Measurements from ENCODE around the gene CDH13.
"Not testable (repeated sequence)": the region's sequence is repeated elsewhere in the genome, so short reads cannot be mapped to it uniquely, and the experiment has no call there.

Gene CDH13

GRCh38 chr16:82899731-82900450, 273.1 kb downstream of the CDH13 start:
- DNase-seq: no peak

- no peak for DNase-seq
Measured at GRCh38 chr16:82900559-82900958, 273.8 kb downstream of the CDH13 start.

- DNase-seq: no peak
Measured at GRCh38 chr16:82911925-82912324, 285.2 kb downstream of the CDH13 start.

DNA sequence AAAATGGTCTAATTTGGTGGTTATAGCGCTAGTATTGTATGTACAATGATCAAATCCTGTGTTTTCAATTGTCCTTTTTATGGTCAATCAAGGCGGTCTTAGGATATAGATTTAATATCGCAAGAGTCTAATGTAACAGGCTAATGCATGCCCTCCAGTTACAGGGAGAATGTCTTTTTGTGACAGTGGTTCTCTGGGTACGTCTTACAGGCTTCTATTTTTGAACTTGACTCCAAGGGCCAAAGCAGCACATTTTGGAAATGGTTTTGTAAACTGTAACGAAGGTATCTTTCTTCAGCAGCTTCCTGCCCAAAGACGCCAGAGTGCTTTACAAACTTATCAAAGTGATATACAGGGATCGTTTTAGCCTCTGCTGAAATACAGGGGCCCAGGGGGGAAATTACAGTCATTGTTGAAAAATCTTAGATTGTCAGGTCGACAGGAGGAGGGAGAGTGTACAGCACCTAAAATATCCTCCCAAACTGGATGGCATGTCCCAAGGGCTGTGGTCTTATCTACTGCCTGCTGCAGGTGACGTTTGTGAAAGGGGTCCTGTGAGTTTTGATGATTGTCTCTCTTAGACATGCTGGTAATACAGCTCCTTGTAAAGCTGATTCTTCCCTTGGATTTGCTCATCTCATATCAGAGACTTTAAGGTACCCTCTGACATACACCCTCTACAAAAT, 288.5 kb downstream of the CDH13 start:
- DNase-seq: no peak

DNA sequence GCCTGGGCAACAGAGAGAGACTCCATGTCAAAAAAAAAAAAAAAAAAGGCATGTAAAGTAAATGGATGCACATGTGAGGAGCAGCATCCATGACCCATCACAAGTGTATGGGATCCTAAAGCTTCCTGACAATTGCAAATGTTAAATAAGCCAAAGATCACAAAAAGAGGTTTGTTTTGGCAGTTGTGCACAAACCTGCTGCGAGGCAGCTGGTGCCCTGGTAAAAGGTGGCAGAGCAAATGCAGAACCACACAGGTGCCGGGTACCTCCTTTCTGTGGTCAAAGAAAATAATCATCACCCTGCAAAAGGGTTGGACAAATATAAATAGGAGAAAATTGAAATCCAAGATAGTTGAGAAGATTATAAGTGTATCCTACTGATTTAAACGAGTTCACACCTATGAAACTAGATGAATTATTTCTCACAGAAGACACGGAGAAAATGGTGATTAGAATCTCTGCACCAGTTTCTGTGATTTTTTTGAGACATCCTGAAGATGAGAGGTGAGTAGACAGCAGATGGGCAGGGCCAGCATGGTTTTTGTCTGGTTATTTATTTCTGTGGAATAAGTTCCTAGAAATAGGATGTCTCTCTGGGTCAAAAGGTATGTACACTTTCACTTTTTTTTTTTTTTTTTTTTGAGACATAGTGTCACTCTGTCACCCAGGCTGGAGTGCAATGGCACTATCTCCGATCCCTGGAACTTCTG, 291.3 kb downstream of the CDH13 start:
- peak; percentile 33 for DNase-seq

GRCh38 chr16:82924075-82924854, 297.5 kb downstream of the CDH13 start:
- DNase-seq: peak; percentile 11

DNA sequence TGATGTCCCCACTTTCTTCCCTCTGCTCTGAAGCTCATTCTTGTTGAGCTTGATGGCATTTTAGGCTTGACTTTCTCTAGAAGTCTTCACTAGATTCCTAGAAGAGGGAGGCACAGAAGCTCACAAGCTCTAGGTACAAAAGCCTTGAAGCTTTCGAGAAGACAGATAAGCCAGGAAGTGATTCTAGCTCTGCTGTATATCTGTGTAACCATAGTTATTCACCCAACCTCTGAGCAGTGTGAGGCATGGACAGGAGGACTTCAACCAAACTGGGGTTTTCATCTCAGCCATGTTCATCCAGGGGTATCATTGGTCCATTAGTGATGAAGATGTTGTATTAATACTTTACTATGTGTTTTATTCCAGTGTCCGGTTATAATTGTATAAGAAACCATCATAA, 299.7 kb downstream of the CDH13 start:
- no peak for DNase-seq

DNA sequence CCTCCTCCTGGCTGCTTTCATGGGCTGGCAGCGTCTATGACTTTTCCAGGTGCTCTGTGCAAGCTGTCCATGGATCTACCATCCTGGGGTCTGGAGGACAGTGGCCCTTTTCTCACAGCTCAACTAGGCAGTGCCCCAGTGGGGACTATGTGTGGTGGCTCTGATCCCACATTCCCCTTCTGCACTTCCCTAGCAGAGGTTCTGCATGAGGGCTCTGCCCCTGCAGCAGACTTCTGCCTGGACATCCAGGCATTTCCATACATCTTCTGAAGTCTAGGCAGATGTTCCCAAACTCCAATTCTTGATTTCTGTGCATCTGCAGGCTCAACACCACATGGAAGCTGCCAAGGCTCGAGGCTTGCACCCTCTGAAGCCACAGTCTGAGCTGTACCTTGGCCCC, 307.2 kb downstream of the CDH13 start:
- not testable (repeated sequence) for DNase-seq

DNA sequence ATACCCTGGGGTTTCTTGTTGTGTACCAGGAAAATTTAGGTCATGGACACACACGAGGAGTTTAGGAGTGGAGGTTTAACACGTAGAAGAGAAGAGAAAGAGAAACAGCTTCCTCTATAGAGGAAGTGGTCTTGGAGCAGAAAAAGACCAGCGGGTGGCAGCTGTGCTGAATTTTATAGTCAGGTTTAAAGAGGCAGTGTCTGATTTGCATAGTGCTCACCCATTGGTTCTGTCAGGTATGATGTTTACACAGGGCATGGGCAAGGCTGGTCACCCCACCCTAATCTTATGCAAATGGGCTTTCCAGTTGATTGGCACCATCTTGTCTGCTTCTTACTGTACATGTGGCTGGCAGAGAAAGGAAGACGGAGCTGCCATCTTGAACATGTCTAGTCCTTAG, 309.0 kb downstream of the CDH13 start:
- no peak for DNase-seq

GRCh38 chr16:82936941-82937551, 310.3 kb downstream of the CDH13 start:
- DNase-seq: no peak

GRCh38 chr16:82937926-82938520, 311.3 kb downstream of the CDH13 start:
- no peak for DNase-seq

GRCh38 chr16:82943371-82943770, 316.6 kb downstream of the CDH13 start:
- DNase-seq: no peak

- DNase-seq: no peak
Measured at GRCh38 chr16:82945420-82946101, 318.8 kb downstream of the CDH13 start.

DNA sequence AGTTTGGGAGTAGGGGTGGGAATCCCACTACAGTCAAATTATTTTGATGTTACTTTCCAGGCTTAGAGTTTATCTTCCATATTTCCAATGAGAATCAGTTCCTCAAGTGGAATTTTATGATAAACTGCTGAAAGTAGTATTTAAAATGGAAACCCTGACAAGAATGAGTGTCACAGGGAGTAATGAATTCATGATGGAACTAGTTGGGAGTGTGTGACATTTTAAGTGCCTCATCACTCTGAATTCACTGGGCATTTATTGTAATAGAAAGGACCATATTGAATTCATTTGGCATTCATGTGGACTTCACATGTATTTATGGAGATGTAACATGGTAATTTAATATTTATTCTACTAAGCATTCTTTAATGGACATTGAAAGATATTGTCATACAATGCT, 320.9 kb downstream of the CDH13 start:
- no peak for DNase-seq

GRCh38 chr16:82949016-82949415, 322.2 kb downstream of the CDH13 start:
- DNase-seq: no peak

GRCh38 chr16:82953517-82953916, 326.7 kb downstream of the CDH13 start:
- no peak for DNase-seq

DNA sequence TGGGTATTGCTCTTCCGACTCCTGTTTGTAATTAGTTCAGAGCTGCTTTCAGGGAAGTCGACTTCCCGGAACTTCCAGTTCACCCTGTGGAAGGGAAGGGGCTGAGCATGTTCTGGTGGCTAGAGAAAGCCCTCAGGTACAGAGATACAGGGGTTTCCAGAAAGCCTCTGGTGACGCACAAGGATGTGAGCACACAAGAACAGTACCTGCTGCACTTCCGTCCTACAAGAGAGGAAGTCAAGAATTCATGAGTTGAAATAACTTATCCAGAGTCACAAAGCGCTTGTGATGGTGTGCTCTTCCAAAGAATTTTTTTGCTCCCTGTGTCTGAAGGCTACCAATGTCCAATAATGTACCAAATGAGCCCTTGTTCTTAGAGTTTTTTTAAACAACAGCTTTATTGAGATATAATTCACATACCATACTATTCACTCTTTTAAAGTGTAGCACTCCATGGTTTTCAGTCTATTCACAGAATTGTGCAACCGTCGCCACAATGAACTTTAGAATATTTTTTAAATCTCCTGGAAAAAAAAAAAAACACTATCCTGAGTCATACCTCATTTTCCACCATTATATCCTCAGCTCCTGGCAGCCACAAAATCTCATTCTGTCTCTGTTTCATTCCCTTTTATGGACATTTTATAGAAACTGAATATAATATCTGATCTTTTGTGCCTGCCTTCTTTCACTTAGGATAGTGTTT, 327.6 kb downstream of the CDH13 start:
- DNase-seq: no peak

- DNase-seq: no peak
Measured at GRCh38 chr16:82955741-82956348, 329.1 kb downstream of the CDH13 start.

GRCh38 chr16:82957212-82957611, 330.4 kb downstream of the CDH13 start:
- DNase-seq: no peak

GRCh38 chr16:82960918-82961317, 334.1 kb downstream of the CDH13 start:
- no peak for DNase-seq

DNA sequence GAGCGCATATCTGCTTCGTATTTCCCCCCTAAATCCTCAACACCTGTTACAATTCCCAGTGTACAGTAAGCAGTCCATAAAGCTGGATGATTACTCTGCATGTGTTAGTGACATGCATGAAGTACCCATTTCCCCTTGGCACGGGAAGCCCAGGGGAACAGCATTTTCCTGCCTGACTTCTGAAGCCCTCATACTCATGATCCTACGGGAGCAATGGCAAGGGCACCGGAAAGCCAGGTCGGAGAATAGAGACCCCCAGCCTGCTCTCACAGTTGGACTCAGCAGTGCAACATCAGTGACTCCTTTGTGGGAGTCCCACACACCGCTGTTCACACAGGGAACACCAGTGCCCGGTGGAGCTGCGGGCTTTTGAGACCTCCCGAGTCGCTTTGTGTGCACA, 336.9 kb downstream of the CDH13 start:
- peak; percentile 86 for DNase-seq

All from NCI-H1092 (cell line).